Activated CD4-positive, alpha-beta memory T cell treated with anti-CD3 and anti-CD28 coated beads for 36 hours (primary cell): ENCODE data around the gene KRTAP10-2. TPM values are rescaled to one million over a fixed set of nuclear protein-coding genes. Genes with fewer than 3 reads are reported as not detected.
"Not testable (repeated sequence)": the region's sequence is repeated elsewhere in the genome, so short reads cannot be mapped to it uniquely, and the experiment has no call there.

Source experiments
- CTCF ChIA-PET: fragments of 350-600 bp; sonication (Branson Sonifier 250); formaldehyde crosslinking; loops from one replicate; lab custom pipeline; 2021; ENCODE audit warnings: antibody characterized with exemption, inconsistent platforms; lab: Charles Lee
- POLR2A ChIA-PET: fragments of 350-600 bp; sonication (Branson Sonifier 250); formaldehyde crosslinking; loops from one replicate; lab custom pipeline; 2021; ENCODE audit warnings: antibody characterized with exemption; lab: Charles Lee
- DNase-seq: peaks from one replicate; pipeline ENCODE4 v3.0.0-alpha.2; 2020
- H3K27ac Mint-ChIP-seq: one replicate; pipeline ENCODE4 v1.8.0; 2021; ENCODE audit warnings: mixed read lengths
- H3K27me3 Mint-ChIP-seq: one replicate; pipeline ENCODE4 v1.8.0; 2021; ENCODE audit warnings: mixed read lengths
- H3K36me3 Mint-ChIP-seq: one replicate; pipeline ENCODE4 v1.8.0; 2021; ENCODE audit warnings: mixed read lengths
- H3K4me1 Mint-ChIP-seq: one replicate; pipeline ENCODE4 v1.8.0; 2021; ENCODE audit warnings: low read depth, mixed read lengths
- H3K4me3 Mint-ChIP-seq: one replicate; pipeline ENCODE4 v1.8.0; 2021; ENCODE audit warnings: mild to moderate bottlenecking, mixed read lengths
- H3K9me3 Mint-ChIP-seq: one replicate; pipeline ENCODE4 v1.8.0; 2021; ENCODE audit warnings: mixed read lengths
- intact Hi-C: fragments of 100-400 bp; cut with micrococcal nuclease; formaldehyde crosslinking; loops from one replicate; pipeline ENCODE4 v1.15.1; 2023
- total RNA-seq, 2 experiments: library from RNA; stranded (reverse); gene quantifications; one replicate each; pipeline ENCODE4 v1.2.3, GENCODE V29; 2021

The KRTAP10-2 gene
- total RNA-seq, 2 experiments from 2014 or later, result not detected

DNA sequence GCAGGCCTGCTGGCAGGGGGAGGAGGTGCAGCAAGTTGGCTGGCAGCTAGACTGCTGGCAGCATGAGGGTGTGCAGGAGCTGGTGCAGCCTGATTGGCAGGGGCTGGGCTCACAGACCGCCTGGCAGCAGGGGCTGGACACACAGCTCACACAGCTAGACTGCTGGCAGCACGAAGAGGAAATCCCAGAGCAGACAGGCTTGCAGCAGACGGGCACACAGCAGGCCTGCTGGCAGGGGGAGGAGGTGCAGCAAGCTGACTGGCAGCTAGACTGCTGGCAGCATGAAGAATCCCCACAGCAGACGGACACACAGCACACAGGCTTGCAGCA, 40.5 kb upstream of the KRTAP10-2 start:
- POLR2A ChIA-PET, intact Hi-C loops, H3K36me3 Mint-ChIP-seq, H3K9me3 Mint-ChIP-seq, H3K27me3 Mint-ChIP-seq, CTCF ChIA-PET, H3K4me3 Mint-ChIP-seq, H3K4me1 Mint-ChIP-seq, H3K27ac Mint-ChIP-seq, DNase-seq: not testable (repeated sequence)

GRCh38 chr21:44590897-44591800, 39.8 kb upstream of the KRTAP10-2 start:
- POLR2A ChIA-PET, H3K27ac Mint-ChIP-seq, CTCF ChIA-PET, H3K4me3 Mint-ChIP-seq, H3K36me3 Mint-ChIP-seq, H3K4me1 Mint-ChIP-seq, H3K9me3 Mint-ChIP-seq, DNase-seq, intact Hi-C loops: not testable (repeated sequence)
- peaks cover 13% of the 10 kb centered on the region for H3K27me3 Mint-ChIP-seq

DNA sequence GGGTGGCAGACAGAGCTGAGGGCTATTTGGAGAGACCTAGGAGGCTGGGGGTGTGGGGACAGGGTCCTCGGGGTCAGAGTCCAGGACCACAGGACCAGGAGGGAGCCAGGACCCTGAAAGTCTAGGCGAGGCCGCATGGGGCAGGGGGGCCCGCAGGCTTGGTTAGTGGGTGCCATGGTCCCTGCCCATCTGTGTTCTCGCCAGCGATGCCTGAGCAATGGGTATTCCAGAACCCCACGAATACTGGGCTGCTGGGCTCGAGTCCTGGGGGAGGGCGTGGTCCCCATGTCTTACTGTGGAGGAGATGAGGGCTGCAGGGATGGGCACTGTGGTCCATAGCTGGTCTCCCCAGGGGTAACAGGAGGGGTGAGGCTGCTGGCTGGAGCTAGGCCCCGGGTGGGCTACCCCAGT, 39.0 kb upstream of the KRTAP10-2 start:
- Mint-ChIP-seq H3K4me3 (no peak overlapping the region), H3K9me3 (no peaks in the 10 kb centered on the region), H3K36me3 (no peaks in the 10 kb centered on the region), H3K4me1 (no peaks in the 10 kb centered on the region), H3K27me3 (peaks cover 18% of the 10 kb centered on the region), H3K27ac (no peak overlapping the region)
- CTCF ChIA-PET, result no interaction called here
- intact Hi-C loops, result no loop called here
- POLR2A ChIA-PET, result no interaction called here
- DNase-seq, result no peak

- DNase-seq, result no peak
- Mint-ChIP-seq H3K4me3 (no peak overlapping the region), H3K9me3 (no peaks in the 10 kb centered on the region), H3K4me1 (no peaks in the 10 kb centered on the region), H3K27me3 (peaks cover 18% of the 10 kb centered on the region), H3K36me3 (no peaks in the 10 kb centered on the region), H3K27ac (no peak overlapping the region)
- ChIA-PET CTCF (no interaction called here), POLR2A (no interaction called here)
- intact Hi-C loops, result loop anchor here (10.0 kb wide), 1 partner anchor 65 kb away; the partner anchor contains the start of genes KRTAP12-3 and KRTAP12-4
Measured at GRCh38 chr21:44589586-44590305, 38.4 kb upstream of the KRTAP10-2 start.

- ChIA-PET CTCF (no interaction called here), POLR2A (no interaction called here)
- no peak overlapping the region for H3K27ac Mint-ChIP-seq
- peaks cover 18% of the 10 kb centered on the region for H3K27me3 Mint-ChIP-seq
- intact Hi-C loops, result loop anchor here (10.0 kb wide), 1 partner anchor 66 kb away; the partner anchor contains the start of genes KRTAP12-3 and KRTAP12-4
- no peaks in the 10 kb centered on the region for H3K9me3 Mint-ChIP-seq
- H3K4me3 Mint-ChIP-seq, result no peak overlapping the region
- no peak for DNase-seq
- H3K4me1 Mint-ChIP-seq, result peaks cover 4% of the 10 kb centered on the region
- no peaks in the 10 kb centered on the region for H3K36me3 Mint-ChIP-seq
Measured at GRCh38 chr21:44589094-44589493, 37.8 kb upstream of the KRTAP10-2 start.

DNA sequence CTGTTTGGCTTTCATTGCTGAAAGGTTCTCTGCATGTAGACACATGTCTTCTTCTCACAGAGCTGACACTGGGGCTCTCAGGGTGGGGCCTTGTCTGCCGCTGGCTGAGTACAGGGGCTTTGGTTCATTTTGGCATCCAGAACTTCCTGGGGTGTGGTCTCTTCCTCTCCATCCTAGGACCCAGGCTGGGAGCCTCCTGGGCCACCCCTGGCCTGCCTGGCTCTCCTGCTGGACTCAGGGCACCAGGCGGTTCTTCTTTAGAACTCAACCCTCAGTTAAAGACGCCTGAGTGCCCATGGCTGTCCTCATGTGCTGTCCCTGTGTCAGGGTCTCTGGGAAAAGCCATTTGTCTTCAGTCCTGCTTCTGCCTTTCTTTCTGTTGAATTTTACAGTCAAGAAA, 34.6 kb upstream of the KRTAP10-2 start:
- Mint-ChIP-seq H3K4me1 (peaks cover 15% of the 10 kb centered on the region), H3K27me3 (peaks cover 18% of the 10 kb centered on the region), H3K36me3 (peaks cover 2% of the 10 kb centered on the region), H3K9me3 (peaks cover 9% of the 10 kb centered on the region), H3K4me3 (no peak overlapping the region), H3K27ac (no peak overlapping the region)
- DNase-seq, result no peak
- POLR2A ChIA-PET, result interaction anchor here (0.5 kb wide), 1 partner anchor 569 kb away, joined by 3 read pairs; no protein-coding TSS in a partner anchor
- intact Hi-C loops, result loop anchor here (10.0 kb wide), 1 partner anchor 69 kb away; the partner anchor contains the start of genes KRTAP12-3 and KRTAP12-4
- CTCF ChIA-PET, result no interaction called here

DNA sequence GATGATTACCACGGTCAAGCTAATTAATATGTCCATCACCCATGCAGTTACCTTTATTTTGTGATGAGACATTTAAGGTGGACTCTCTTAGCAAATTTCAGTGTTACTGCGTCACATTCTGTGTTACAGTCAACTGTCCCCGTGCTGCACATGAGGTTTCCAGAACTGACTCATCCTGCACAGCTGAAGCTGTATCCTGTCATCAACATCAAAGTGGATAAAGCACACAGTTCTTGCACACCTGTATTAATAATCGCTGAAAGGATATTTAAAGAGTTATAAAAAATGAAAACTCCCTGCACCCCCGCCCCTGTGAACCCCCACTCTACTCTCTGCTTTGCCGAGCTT, 32.5 kb upstream of the KRTAP10-2 start:
- ChIA-PET POLR2A (no interaction called here), CTCF (interaction anchor here (0.6 to 0.7 kb wide), 2 partner anchors 73 to 210 kb away, joined by 3 read pairs; no protein-coding TSS in a partner anchor)
- H3K9me3 Mint-ChIP-seq, result peaks cover 14% of the 10 kb centered on the region
- H3K27ac Mint-ChIP-seq, result no peak overlapping the region
- H3K4me3 Mint-ChIP-seq, result no peak overlapping the region
- peaks cover 13% of the 10 kb centered on the region for H3K27me3 Mint-ChIP-seq
- intact Hi-C loops, result loop anchor here (10.0 kb wide), 1 partner anchor 71 kb away; the partner anchor contains the start of genes KRTAP12-3 and KRTAP12-4
- peak; percentile 71 for DNase-seq
- peaks cover 15% of the 10 kb centered on the region for H3K4me1 Mint-ChIP-seq
- H3K36me3 Mint-ChIP-seq, result peaks cover 2% of the 10 kb centered on the region

GRCh38 chr21:44583089-44583799, 31.9 kb upstream of the KRTAP10-2 start:
- H3K9me3 Mint-ChIP-seq, result peaks cover 14% of the 10 kb centered on the region
- H3K27ac Mint-ChIP-seq, result no peak overlapping the region
- no peak for DNase-seq
- ChIA-PET CTCF (interaction anchor here (0.6 kb wide), 1 partner anchor 80 kb away, joined by 5 read pairs; no protein-coding TSS in a partner anchor), POLR2A (no interaction called here)
- peaks cover 2% of the 10 kb centered on the region for H3K36me3 Mint-ChIP-seq
- H3K4me1 Mint-ChIP-seq, result peaks cover 15% of the 10 kb centered on the region
- no peak overlapping the region for H3K4me3 Mint-ChIP-seq
- intact Hi-C loops, result loop anchor here (10.0 kb wide), 1 partner anchor 72 kb away; the partner anchor contains the start of genes KRTAP12-3 and KRTAP12-4
- H3K27me3 Mint-ChIP-seq, result peaks cover 13% of the 10 kb centered on the region

GRCh38 chr21:44582055-44582454, 30.8 kb upstream of the KRTAP10-2 start:
- DNase-seq, result no peak
- ChIA-PET POLR2A (no interaction called here), CTCF (no interaction called here)

DNA sequence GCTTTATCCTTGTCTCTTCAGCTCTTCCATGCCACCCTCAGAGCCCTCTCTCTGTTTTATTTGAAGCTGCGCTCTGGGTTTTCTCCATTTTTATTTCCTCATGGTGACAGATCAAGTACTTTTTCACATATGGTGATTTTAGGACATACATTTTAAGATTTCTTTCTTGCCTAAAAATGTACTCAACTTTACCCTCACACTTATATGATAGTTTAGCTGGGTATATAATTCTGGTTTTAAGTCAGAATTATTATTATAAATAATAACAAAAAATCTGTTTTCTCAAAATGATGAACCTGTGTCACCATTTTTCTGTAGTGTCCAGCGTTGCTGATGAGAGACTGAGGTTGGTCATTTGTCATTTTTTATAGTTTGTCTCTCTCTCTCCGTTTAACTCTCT, 29.9 kb upstream of the KRTAP10-2 start:
- no peak for DNase-seq
- Mint-ChIP-seq H3K27ac (no peak overlapping the region), H3K9me3 (peaks cover 30% of the 10 kb centered on the region), H3K36me3 (peaks cover 4% of the 10 kb centered on the region), H3K4me3 (no peak overlapping the region), H3K4me1 (peaks cover 15% of the 10 kb centered on the region), H3K27me3 (peaks cover 4% of the 10 kb centered on the region)
- ChIA-PET POLR2A (no interaction called here), CTCF (interaction anchor here (0.6 to 1.2 kb wide), 2 partner anchors 212 to 500 kb away, joined by 3 read pairs; no protein-coding TSS in a partner anchor)
- intact Hi-C loops, result loop anchor here (10.0 kb wide), 1 partner anchor 74 kb away; the partner anchor contains the start of genes KRTAP12-3 and KRTAP12-4

More at GRCh38 chr21:44582055-44582454, 30.8 kb upstream of the KRTAP10-2 start:
- H3K27ac Mint-ChIP-seq, result no peak overlapping the region
- intact Hi-C loops, result loop anchor here (10.0 kb wide), 1 partner anchor 73 kb away; the partner anchor contains the start of genes KRTAP12-3 and KRTAP12-4
- H3K4me3 Mint-ChIP-seq, result no peak overlapping the region
- H3K4me1 Mint-ChIP-seq, result peaks cover 15% of the 10 kb centered on the region
- peaks cover 23% of the 10 kb centered on the region for H3K9me3 Mint-ChIP-seq
- peaks cover 4% of the 10 kb centered on the region for H3K36me3 Mint-ChIP-seq
- H3K27me3 Mint-ChIP-seq, result peaks cover 11% of the 10 kb centered on the region

DNA sequence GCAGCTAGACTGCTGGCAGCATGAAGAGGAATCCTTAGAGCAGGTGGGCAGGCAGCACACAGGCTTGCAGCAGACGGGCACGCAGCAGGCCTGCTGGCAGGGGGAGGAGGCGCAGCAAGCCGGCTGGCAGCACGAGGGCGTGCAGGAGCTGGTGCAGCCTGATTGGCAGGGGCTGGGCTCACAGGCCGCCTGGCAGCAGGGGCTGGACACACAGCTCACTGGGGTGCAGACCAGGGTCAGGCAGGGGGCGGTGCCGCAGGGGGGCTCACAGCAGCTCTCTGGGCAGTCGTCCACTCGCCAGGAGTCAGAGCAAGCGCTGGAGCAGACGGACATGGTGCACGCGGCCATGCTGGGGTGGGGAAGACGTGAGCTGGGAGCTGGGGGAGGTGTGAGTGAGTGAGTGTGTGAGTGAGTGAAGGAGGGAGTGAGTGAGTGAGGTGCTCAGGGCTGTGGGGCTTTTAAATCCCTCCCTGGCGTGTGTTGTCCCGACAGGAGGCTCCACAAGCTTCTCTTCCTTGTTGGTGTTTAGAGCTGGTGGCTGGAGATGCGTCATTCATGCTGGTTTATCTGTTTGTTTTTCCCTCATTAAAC, 29.0 kb upstream of the KRTAP10-2 start, which contains the start of gene KRTAP10-5:
TSS of gene KRTAP10-5 (minus strand) at position 374 of the 591 bp plus-strand sequence. CDS start at position 348, 26 bp downstream.
- H3K4me3 Mint-ChIP-seq, H3K36me3 Mint-ChIP-seq, POLR2A ChIA-PET, H3K27ac Mint-ChIP-seq, DNase-seq, H3K27me3 Mint-ChIP-seq: not testable (repeated sequence)
- peaks cover 15% of the 10 kb centered on the region for H3K4me1 Mint-ChIP-seq
- CTCF ChIA-PET, result interaction anchor here (1.2 kb wide), 1 partner anchor 213 kb away, joined by 3 read pairs; no protein-coding TSS in a partner anchor
- peaks cover 33% of the 10 kb centered on the region for H3K9me3 Mint-ChIP-seq
- intact Hi-C loops, result loop anchor here (10.0 kb wide), 1 partner anchor 74 kb away; the partner anchor contains the start of genes KRTAP12-3 and KRTAP12-4
